ENCODE measurements around the gene TIPARP. TPM values are rescaled to one million over a fixed set of nuclear protein-coding genes. Genes with fewer than 3 reads are reported as not detected.

TIPARP gene
- total and polyA plus RNA-seq, 12 donors: 13.8 to 74.6 (median 23.1) TPM

- ATAC-seq (no peak), DNase-seq (no peak)
- peaks cover 0 to 35% (median 0%) of the 10 kb centered on the region in 9 donors for H3K4me1 ChIP-seq
- H3K36me3 ChIP-seq: no peaks in the 10 kb centered on the region
- TF ChIP-seq CTCF (IDR thresholded peaks at IDR 0.05): no peak
- 78 to 84% methylated on average over 2 of the region's 2 CpGs for WGBS, 2 donors
- no peaks in the 10 kb centered on the region for H3K9me3 ChIP-seq
- peak overlapping the region in 1 of 10 donors; percentile 27 for H3K27ac ChIP-seq
- no peaks in the 10 kb centered on the region for H3K27me3 ChIP-seq
- H3K4me3 ChIP-seq: no peak overlapping the region
- intact Hi-C loops (cut with DNase I): loop anchor here in 1 of 10 donors (10.0 kb wide), 1 partner anchor 86 kb away; no protein-coding TSS in a partner anchor
Observed at GRCh38 chr3:156661155-156661554, 13.2 kb upstream of the TIPARP start.

DNA sequence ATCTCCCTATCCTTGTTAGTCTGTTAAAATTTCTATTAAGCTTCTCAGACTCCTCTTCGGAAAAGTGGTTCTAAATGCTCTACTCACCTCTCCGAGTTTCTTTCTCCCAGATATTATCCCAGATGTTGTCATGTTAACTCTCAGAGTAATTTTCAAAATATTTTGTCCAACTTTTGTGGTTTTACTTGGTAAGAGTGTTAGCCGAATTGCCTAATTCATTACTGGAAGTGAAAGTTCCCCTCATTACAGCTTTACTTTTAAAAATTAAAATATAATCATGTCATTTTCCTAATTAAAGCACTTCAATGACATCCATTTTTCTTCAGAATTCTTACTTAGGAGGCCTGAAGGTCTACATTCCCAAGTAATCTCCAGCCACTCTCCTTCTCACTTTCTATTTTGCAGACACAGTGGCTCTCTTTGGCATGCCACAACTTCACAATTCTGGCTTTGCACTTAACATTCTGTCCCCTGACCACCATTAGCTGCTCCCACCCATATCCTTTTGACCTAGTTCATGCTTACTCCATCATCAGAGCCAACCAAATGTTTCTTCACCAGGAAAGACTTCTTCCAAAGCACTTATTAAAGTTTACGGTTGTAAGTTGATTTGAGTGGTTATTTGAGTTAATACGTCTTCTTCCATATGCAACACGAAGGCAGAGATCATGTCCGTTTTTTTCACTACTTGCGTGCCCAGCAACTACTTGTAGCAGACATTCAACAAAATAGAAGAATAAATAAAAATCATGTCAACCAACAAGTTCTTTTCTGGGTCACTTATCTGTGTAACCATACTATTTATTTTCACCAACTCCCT, 10.2 kb upstream of the TIPARP start:
- peaks cover 0 to 48% (median 0%) of the 10 kb centered on the region in 9 donors for H3K4me1 ChIP-seq
- H3K9me3 ChIP-seq: no peaks in the 10 kb centered on the region
- H3K27me3 ChIP-seq: no peaks in the 10 kb centered on the region
- 78 to 86% methylated on average over 8 of the region's 8 CpGs for WGBS, 2 donors
- intact Hi-C loops (cut with DNase I): loop anchor here in 1 of 10 donors (10.0 kb wide), 1 partner anchor 89 kb away; no protein-coding TSS in a partner anchor
- no peaks in the 10 kb centered on the region for H3K36me3 ChIP-seq
- ATAC-seq (peak in 1 of 8 donors; percentile 37), DNase-seq (no peak)
- H3K27ac ChIP-seq: peak overlapping the region in 4 of 10 donors; percentile 16 to 73 (median 36)
- H3K4me3 ChIP-seq: no peak overlapping the region
- TF ChIP-seq CTCF (IDR thresholded peaks at IDR 0.05): no peak

DNA sequence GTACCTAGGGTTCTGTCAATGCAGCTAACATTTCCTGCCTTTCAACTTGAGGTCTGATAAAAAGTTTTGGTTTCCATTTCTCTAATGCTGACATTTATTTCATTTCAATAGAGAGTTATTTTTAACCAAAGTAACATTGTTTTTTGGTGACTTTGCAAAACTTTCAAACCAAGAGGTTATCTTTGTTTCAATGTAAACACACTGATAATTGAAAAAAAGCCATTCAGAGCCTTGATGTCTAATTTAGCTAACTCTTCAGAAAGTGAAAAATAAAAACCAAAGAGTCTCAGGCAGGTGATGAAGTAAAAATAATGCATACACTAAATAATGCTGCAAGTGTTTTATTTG, 9.6 kb upstream of the TIPARP start:
- TF ChIP-seq CTCF (IDR thresholded peaks at IDR 0.05): no peak
- no peaks in the 10 kb centered on the region for H3K27me3 ChIP-seq
- no peak overlapping the region for H3K4me3 ChIP-seq
- H3K36me3 ChIP-seq: no peaks in the 10 kb centered on the region
- intact Hi-C loops (cut with DNase I): loop anchor here in 1 of 10 donors (10.0 kb wide), 1 partner anchor 90 kb away; no protein-coding TSS in a partner anchor
- peak in 3 of 8 donors; percentile 31 to 61 (median 49) for ATAC-seq
- H3K4me1 ChIP-seq: peaks cover 0 to 48% (median 0%) of the 10 kb centered on the region in 9 donors
- no peaks in the 10 kb centered on the region for H3K9me3 ChIP-seq
- H3K27ac ChIP-seq: peak overlapping the region in 3 of 10 donors; percentile 16 to 73 (median 34)
- DNase-seq: no peak

- no peak overlapping the region for H3K4me3 ChIP-seq
- intact Hi-C loops (cut with DNase I): loop anchor here in 1 of 10 donors (10.0 kb wide), 1 partner anchor 90 kb away; no protein-coding TSS in a partner anchor
- peak overlapping the region in 2 of 10 donors; percentile 34 to 73 for H3K27ac ChIP-seq
- DNase-seq: no peak
- peak in 2 of 8 donors; percentile 44 to 52 for ATAC-seq
- no peaks in the 10 kb centered on the region for H3K36me3 ChIP-seq
- H3K9me3 ChIP-seq: no peaks in the 10 kb centered on the region
- TF ChIP-seq CTCF (IDR thresholded peaks at IDR 0.05): no peak
- peaks cover 0 to 53% (median 0%) of the 10 kb centered on the region in 9 donors for H3K4me1 ChIP-seq
- 57% methylated on average over 2 of the region's 2 CpGs for WGBS, 2 donors
- H3K27me3 ChIP-seq: no peaks in the 10 kb centered on the region
Observed at GRCh38 chr3:156665291-156665690, 9.1 kb upstream of the TIPARP start.

Data from heart right ventricle (tissue), 16 donors.